H1 (cell line): ENCODE measurements around the gene HLA-DMB. TPM values are rescaled to one million over a fixed set of nuclear protein-coding genes. Genes with fewer than 3 reads are reported as not detected.

Experiments used
- CREB1 ChIP-seq: IDR thresholded peaks from 2 replicates; pipeline ENCODE4 v1.6.1; 2012; ENCODE audit warnings: inconsistent platforms
- EZH2 ChIP-seq: fragments of 200-600 bp; sonication (generic); IDR thresholded peaks from 2 replicates; pipeline ENCODE4 v1.7.1; 2012; ENCODE audit warnings: low read depth, mild to moderate bottlenecking, moderate library complexity, low read length, inconsistent platforms; ENCODE audit not compliant: severe bottlenecking
- RBBP5 ChIP-seq: IDR thresholded peaks from 2 replicates; pipeline ENCODE4 v1.7.1; 2012; ENCODE audit warnings: low read depth, mild to moderate bottlenecking, inconsistent platforms, low read length, moderate library complexity, borderline replicate concordance
- polyA plus RNA-seq, 7 experiments: library from polyadenylated mRNA; depleted of rRNA in 3 of 7; stranded (reverse) in 5 of 7; unstranded in 2 of 7; fragments of >200 nt in 5 of 7; fragments of 200-250 nt in 2 of 7; gene quantifications; 1 replicate in 5 of 7; 2 replicates in 1 of 7; 4 replicates in 1 of 7; pipeline versions ENCODE4 v1.2.1 to v1.2.3, GENCODE V29; 2011 to 2013; ENCODE audit warnings: missing spikeins in 2 of 7, mixed read lengths in 2 of 7
- total RNA-seq: library from RNA; stranded (reverse); fragmentation: NEBNext Ultra II Directional; extraction: Animal tissue kit (Norgen Biotek cat#: 25700); gene quantifications from 2 replicates; pipeline ENCODE4 v1.2.1, GENCODE V29; 2021
- TF ChIP-seq, protein P1 (sequence below): IDR thresholded peaks from 2 replicates; pipeline ENCODE4 v1.6.1; 2012; ENCODE audit warnings: inconsistent platforms

The HLA-DMB gene
- total and polyA plus RNA-seq, 2 of the 8 experiments (the other 6 are each of a cell fraction or from before 2014, with no cell fraction given) = 2.7 to 4.7 TPM

DNA sequence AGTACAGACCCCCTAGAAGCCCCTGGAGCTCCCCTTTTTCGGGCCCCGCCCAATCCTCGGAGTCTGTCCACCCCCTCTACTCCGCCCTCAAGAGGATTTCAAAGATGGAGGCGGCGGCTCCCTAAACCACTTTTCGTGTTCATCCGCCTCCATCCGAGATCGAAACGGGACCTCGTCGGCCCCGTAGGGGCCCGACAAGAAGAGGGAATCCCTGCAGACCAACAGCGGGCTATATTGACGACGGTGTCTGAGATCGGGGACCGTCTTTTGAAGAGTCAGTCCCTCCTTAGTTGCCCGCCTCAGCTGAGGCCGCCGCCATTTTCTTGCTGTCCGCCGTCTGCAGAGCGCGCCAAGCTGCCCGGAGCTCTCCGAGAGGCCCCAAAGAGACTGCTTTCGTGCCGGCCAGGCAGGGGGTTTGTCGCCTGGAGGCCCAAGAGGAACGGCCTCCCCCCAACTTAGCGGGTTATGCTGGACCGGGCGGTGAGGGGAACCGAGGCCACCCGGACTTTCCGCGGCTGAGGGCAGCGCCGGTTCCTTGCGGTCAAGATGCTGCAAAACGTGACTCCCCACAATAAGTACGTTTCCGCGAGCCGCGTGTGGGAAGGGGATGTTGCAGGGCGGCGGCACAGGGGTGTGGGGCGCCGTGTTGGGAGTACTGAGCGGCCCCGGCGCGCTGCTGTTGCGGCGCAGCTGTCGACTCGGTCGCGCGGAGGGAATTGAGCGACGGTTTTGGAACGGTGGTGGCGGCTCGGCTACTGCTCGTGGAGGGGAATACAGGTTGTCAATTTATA lies 31.7 kb upstream of the HLA-DMB start (continued):
- TF ChIP-seq CREB1 = no peak
- TF ChIP-seq, protein P1, sequence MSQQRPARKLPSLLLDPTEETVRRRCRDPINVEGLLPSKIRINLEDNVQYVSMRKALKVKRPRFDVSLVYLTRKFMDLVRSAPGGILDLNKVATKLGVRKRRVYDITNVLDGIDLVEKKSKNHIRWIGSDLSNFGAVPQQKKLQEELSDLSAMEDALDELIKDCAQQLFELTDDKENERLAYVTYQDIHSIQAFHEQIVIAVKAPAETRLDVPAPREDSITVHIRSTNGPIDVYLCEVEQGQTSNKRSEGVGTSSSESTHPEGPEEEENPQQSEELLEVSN = no peak
- TF ChIP-seq EZH2 = no peak
- peak; percentile 18; the same call in 1 of the 2 replicates for TF ChIP-seq RBBP5
